ENCODE results near the gene NGB.

DNA sequence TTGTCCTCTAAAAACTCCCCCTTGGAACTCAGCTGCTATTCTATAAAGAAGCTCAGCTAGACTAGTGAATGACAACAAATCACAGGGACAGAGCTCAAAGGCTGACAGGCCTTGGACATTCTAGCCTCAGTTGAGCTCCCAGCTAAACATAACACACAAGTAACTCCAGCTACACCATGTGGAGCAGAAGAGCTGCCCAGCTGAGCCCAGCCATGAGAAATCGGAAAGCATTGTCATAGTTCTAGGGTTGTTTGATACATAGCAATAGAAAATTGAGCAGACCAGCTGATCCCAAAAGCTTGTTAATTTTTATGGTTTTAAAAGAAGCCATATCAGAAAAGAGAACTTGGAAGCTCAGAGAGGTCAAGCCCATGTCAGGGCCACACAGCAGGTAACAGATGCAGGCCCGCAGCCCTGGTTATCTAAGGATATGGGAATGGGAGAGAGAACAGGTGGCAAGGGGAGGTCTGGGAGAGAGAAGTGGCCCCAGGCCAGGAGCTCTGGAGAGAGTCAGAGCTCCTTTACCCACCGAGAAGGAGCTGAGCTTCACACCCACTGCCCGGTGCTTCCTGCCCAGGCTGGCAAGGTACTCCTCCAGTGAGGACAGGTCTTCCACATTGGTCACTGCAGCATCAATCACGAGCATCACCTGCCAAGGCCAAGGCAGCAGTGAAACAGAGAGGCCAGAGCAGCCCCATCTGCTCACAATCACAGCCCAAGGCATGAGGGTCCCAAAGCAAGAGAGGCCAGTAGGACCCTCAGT is 2.9 kb downstream of the NGB start:
- TF ChIP-seq POLR2AphosphoS5 (IDR thresholded peaks at IDR 0.05; ENCODE audit: borderline replicate concordance, low read depth, low read length) (no peak), EZH2 (IDR thresholded peaks at IDR 0.05) (no peak), FOXP2 (optimal IDR thresholded peaks at IDR 0.05; ENCODE audit: control extremely low read depth, extremely low read length, insufficient read depth) (no peak)

Data from SK-N-MC (cell line).